Right kidney (tissue), 1 donor: ENCODE measurements around the gene UBAC1.
"Not testable (repeated sequence)": the region's sequence is repeated elsewhere in the genome, so short reads cannot be mapped to it uniquely, and the experiment has no call there.

Source experiments
- DNase-seq: peaks from one replicate; pipeline ENCODE4 v3.0.0-alpha.2; 2016

Gene UBAC1

DNA sequence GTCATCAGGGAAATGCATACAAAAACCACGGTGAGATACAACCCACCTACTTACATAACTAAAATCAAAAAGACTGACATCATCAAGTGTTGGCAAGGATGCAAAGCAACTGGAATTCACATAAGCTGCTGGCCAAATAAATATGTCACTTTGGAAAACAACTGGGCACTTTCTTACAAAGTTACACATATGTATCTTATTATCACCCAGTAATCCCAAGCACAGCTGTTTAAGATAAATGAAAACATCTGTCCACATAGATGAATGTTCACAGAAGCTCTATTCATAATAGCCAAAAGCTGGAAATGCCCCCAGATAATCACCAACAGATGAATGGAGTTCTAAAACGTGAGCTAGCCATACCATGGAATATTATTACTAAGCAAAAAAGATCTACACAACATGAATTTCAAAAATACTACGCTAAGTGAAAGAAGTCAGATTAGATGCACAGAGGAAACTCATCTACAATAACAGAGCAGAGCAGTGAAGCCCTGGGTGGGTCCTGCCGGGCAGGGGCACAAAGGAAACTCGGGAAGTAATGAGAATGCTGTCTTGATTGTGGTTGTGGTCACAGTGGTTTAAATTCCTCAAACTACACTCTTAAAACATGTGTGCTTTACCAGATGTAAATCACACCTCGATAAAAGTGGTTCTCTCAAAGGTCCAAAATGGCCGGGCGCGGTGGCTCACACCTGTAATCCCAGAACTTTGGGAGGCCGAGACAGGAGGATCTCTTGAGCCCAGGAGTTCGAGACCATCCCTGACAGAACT, 62.4 kb downstream of the UBAC1 start:
- no peak for DNase-seq

- DNase-seq, result no peak
Measured at GRCh38 chr9:135896626-135897025, 64.5 kb downstream of the UBAC1 start.

- DNase-seq, result no peak
Measured at GRCh38 chr9:135896205-135896604, 65.0 kb downstream of the UBAC1 start.

GRCh38 chr9:135895202-135895848, 65.8 kb downstream of the UBAC1 start:
- DNase-seq, result no peak

GRCh38 chr9:135893104-135893503, 68.1 kb downstream of the UBAC1 start:
- DNase-seq, result no peak

GRCh38 chr9:135892327-135892726, 68.8 kb downstream of the UBAC1 start:
- not testable (repeated sequence) for DNase-seq

DNA sequence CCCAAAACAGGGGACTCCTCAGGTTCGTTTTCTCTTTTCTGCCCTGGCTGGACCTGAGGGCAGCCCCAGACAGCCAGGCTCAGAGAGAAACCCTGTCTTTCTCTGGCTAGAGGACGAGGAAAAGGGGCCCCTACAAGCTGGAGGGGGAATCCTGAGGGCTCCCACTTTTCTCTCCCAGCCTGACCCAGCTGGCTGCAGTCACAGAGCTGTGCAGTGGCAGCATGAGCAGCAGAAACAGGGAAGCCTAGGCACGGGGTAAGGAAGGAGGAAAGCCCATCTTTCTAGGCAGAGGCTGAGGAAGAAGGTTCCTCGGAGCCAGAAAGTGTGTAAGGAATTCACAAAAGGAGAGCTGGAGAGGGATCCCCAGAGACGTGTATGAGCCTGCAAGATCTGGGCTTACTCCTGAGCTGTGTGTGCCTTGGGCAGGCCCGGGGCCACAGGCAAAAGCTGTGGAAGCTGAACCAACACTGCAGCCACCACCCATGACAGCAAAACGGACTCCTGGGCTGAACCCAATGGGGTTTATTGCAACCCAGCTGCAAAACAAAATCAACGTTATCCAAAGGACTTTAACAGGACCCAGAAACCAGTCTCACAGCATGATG, 70.0 kb downstream of the UBAC1 start:
- no peak for DNase-seq

DNA sequence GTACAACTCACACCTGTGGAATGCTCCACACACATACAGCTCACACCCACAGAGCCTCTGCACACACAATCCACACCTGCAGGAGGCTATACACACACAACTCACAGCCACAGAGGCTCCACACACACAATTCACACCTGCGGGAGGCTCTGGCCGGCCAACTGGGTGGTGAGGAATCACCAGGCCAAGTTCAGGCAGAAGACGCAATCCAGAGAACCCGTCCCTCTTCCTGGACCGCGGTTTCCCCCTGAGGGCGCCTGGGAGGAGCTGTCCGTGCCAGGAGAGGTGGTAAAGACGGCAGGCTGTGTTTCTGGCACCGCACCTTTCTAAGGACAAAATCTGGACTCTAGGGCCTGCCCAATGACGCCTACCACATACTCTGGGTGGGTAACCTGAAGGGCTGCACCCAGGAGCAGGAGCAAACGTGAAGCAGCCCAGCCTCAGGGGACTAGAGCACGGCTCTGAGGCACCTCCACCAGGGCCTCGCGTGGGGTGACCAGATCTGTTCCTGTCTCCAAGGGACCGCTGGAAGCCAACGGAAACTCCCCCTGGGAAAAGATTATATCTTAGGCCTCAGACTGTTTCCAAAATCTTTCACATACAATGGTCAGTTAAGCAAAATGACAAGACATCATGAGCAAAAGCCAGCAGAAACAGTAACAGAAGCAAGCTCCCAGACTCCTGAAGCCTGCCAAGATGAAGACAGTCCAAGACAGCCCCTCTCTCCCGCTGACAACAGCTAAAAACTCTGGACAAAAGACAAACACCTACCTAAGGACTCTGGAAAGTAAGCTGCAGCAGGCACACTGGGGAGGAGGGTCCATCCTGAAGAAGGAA, 70.8 kb downstream of the UBAC1 start:
- no peak for DNase-seq

DNA sequence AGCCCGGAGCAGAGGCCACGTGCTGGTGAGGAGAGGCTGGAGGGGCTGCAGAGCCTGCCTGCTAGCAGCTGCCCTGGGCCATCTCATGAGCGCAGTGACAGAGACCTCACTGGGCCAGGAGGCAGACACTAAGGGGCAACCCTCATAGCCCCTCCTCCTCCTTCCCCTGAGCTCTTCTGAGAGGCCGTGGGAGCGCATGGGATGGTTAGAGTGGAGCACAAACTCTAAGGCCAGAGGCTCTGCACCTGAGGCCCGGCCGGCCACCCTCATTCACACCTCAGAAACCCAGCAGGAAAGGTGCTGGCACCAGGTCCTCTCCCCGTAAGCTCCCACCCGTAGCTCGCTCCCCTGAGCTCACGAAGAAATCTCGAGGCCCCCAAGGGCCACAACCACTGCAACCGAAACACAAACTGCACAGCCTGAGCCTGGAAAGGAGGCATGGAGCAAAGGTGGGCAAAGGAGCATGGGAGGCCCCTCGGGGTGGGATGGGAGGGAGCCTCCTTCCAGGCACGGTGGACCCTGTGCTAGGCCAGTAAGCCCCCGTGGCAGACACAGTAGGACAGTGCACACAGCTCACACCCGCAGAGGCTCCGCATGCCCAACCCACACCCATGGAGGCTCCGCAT, 71.5 kb downstream of the UBAC1 start:
- DNase-seq, result no peak

DNA sequence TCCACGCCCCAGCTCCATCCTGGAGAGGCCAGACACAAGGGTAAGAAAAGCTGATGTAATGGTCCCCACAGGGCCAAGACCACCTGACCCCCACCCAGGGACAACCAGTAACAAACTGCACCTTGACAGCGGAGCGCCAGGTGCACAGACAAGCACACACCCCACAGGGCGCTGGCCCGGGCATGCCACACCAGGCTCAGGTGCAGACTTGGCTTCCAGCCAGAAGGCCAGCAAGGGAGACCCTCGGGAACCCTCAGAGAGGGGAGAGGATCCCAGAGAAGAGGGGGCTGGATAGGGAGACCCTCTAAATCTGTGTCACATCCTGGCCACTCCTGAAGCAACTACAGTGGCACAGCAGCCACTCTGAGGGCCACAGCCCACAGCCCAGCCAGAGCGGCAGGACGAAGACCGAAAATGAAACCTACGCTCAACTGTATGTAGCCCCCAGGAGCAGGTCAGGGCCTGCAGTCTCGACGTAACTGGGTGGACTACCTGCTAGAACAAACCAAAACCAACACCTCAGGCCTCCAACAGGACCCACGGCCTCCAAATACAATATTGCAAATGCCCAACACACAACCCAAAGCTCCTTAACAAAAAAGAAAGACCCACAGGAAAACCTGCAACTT, 72.3 kb downstream of the UBAC1 start:
- DNase-seq, result no peak

DNA sequence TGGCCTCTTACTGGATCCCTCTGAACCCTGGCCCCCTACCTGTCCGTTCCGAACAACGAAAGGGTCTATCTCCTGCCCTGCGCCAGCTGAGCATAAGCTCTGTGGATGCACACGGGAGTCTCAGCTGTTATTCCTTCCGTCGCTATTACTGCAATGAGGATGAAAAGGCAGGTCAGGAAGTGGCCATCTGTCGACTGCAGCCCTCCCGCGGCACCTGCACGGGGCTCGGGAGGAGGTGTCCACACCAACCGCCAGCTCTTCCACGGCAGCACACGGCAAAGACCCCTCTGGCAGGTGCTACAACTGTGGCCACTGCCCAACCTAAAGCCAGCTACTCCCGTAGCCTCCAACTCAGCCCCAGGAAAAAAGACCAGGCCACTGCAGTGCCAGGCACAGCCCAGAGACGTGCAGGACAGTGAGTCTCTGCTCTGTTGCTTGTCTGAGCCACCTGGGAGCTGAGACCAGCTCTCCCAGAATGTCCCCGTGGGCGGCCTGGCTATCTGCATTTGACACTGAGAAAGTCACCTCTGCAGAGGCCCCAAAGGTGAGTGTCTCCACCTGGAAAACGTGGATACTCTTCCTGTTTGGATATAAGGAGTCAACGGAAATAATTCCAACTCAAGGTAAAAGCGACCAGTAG, 72.9 kb downstream of the UBAC1 start:
- DNase-seq, result no peak

DNA sequence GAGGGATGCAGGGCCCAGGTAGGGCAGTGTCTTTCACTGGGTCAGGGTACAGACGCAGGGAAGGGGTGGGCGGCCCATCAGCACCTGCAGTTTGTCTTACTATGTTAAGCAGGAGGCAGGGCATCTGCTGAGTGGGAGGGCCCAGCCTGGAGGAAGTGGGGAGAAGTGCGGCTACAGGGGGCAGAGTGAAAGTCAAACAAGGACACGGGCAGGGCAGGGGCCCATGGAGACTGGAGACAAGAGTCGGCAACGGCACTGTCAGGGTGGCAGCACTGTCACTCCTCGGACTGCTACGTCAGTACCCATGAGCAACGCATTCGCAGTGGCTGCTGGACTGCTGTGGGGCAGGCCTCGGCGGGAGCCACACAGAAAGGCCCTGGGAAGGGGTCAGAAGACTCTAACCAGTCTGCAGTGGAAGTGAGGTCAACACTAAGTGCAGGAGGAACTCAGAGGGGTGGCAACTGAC, 73.6 kb downstream of the UBAC1 start:
- DNase-seq, result no peak

DNA sequence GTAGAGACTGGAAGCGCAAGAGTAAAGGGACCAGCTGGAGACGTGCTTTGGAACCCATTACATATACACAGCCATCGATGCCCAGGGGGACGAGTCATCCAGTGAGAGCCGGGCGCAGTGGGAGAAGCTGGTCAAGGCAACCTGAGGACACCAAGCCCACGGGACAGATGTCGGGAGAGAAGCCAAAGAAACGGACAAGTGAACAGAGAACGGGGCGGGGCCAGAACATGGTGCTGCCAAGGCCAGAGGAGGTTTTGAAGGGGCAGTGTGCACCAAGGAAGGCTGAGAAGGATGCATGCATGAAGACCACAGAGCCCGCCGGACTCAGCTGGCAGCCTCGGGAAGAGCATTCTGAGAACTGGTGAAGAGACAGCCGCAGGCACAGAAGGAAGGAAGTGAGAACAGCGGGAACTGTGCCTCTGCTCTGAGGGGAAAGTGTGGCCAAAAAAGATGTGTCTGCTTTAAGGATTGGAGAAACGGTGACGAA, 74.1 kb downstream of the UBAC1 start:
- DNase-seq, result no peak

- no peak for DNase-seq
Measured at GRCh38 chr9:135886147-135886981, 74.8 kb downstream of the UBAC1 start.

GRCh38 chr9:135885100-135885853, 75.9 kb downstream of the UBAC1 start:
- DNase-seq, result no peak

- no peak for DNase-seq
Measured at GRCh38 chr9:135884328-135885035, 76.7 kb downstream of the UBAC1 start.

DNA sequence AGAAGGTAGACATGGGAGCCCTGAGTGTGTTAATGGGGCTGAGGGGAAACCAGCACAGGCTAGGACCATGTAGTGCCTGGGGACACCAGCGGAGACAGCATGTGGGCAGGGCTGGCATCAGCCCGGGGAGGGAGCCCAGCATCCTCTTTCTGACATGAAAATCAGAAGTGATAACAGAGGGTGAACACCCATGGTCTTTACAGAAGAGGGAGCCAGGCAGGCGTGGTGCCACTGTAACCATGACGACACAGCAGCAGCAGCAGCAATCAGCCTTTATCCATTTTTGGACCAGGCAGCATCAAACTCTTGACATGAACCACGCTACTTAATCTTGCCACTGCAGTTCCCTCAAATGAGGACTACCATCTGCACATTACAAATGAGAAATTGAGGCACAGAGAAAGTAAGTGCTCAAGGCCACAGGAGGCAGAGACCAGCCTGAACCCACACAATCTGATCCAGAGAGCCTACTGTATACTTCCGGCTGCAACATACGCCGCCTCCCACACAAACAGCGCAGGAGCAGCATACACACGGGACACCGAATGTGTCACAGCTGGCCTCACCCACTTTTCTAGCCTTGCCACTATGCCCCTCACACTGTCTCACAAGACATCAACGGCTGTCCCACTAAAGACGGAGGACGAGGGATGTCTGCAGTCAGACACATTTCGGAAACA, 77.6 kb downstream of the UBAC1 start:
- no peak for DNase-seq
